NCI-H128 (cell line): ENCODE results near the gene FBXW9.
"Not testable (repeated sequence)": the region's sequence is repeated elsewhere in the genome, so short reads cannot be mapped to it uniquely, and the experiment has no call there.

Experiments used
- DNase-seq: peaks from one replicate; lab custom pipeline; 2025; ENCODE audit not compliant: unreplicated experiment; lab: John Stamatoyannopoulos, UW

The FBXW9 gene

GRCh38 chr19:12696366-12697335 is at the start of gene FBXW9:
FBXW9 (minus strand) TSS chr19:12696631; CDS start chr19:12696581, 50 bp downstream.
- peak; percentile 83 for DNase-seq

GRCh38 chr19:12745166-12745897 is 48.9 kb upstream of the FBXW9 start:
- no peak for DNase-seq

- DNase-seq, result no peak
Measured at GRCh38 chr19:12737835-12738351, 41.5 kb upstream of the FBXW9 start.

GRCh38 chr19:12736995-12737834 is 40.8 kb upstream of the FBXW9 start, which contains the start of gene GET3:
GET3 (plus strand) TSS chr19:12737497; CDS start chr19:12737506, 9 bp downstream.
- peak; percentile 93 for DNase-seq

GRCh38 chr19:12733369-12734214 is 37.2 kb upstream of the FBXW9 start:
- DNase-seq, result no peak

- no peak for DNase-seq
Measured at GRCh38 chr19:12731337-12731736, 34.9 kb upstream of the FBXW9 start.

- DNase-seq, result no peak
Measured at GRCh38 chr19:12730064-12730463, 33.6 kb upstream of the FBXW9 start.

GRCh38 chr19:12727745-12728433 is 31.5 kb upstream of the FBXW9 start:
- no peak for DNase-seq

GRCh38 chr19:12726988-12727316 is 30.5 kb upstream of the FBXW9 start:
- no peak for DNase-seq

- DNase-seq, result not testable (repeated sequence)
Measured at GRCh38 chr19:12725612-12726011, 29.2 kb upstream of the FBXW9 start.

GRCh38 chr19:12723641-12724426 is 27.4 kb upstream of the FBXW9 start, which contains the start of gene TNPO2:
TNPO2 (minus strand) TSS chr19:12723932; CDS start chr19:12720977, 2,955 bp downstream.
- DNase-seq, result peak; percentile 24

GRCh38 chr19:12723381-12723640 is 26.9 kb upstream of the FBXW9 start:
- no peak for DNase-seq

GRCh38 chr19:12722566-12723380 is 26.3 kb upstream of the FBXW9 start:
- peak; percentile 98 for DNase-seq

GRCh38 chr19:12721656-12722565 is 25.5 kb upstream of the FBXW9 start:
- DNase-seq, result no peak

GRCh38 chr19:12720851-12721655 is 24.6 kb upstream of the FBXW9 start:
- no peak for DNase-seq

GRCh38 chr19:12720296-12720695 is 23.9 kb upstream of the FBXW9 start:
- no peak for DNase-seq
